AG04450 (cell line): ENCODE data around the gene OARD1. TPM values are rescaled to one million over a fixed set of nuclear protein-coding genes. Genes with fewer than 3 reads are reported as not detected.
A peak's percentile ranks its signal among the peaks of the same experiment; 100 is the strongest.

ENCODE experiments used
- CTCF ChIA-PET: fragments of 300-600, 350-600 bp; formaldehyde crosslinking; extraction: SDS; loops from one replicate; lab custom pipeline; 2022; ENCODE audit warnings: antibody characterized with exemption, inconsistent platforms; lab: Charles Lee
- POLR2A ChIA-PET: fragments of 350-600 bp; formaldehyde crosslinking; extraction: SDS; loops from one replicate; lab custom pipeline; 2021; ENCODE audit warnings: antibody characterized with exemption, inconsistent platforms; lab: Yijun Ruan, JAX
- DNase-seq: peaks from one replicate; pipeline ENCODE4 v3.0.0-alpha.2; 2011; ENCODE audit warnings: low read depth, low spot score
- H3K27ac ChIP-seq: one replicate; pipeline ENCODE4 v1.5.1; 2012; ENCODE audit warnings: low read depth, low read length, control low read depth
- H3K27me3 ChIP-seq: one replicate; pipeline ENCODE4 v1.6.0; 2012; ENCODE audit warnings: low read length; ENCODE audit not compliant: control insufficient read depth, insufficient read depth
- H3K4me3 ChIP-seq: 2 replicates; pipeline ENCODE4 v1.5.1; 2011; ENCODE audit warnings: mild to moderate bottlenecking, low read depth, low read length, control low read depth
- H3K9me3 ChIP-seq: 2 replicates; pipeline ENCODE4 v1.5.1; 2012; ENCODE audit warnings: low read length; ENCODE audit not compliant: control insufficient read depth, insufficient read depth
- polyA plus RNA-seq: library from polyadenylated mRNA; depleted of rRNA; stranded (reverse); fragments of >200 nt; gene quantifications from 2 replicates; pipeline ENCODE4 v1.2.3, GENCODE V29; 2011
- TF ChIP-seq, protein P1 (sequence below): IDR thresholded peaks from 2 replicates; pipeline ENCODE4 v1.5.1; 2011; ENCODE audit warnings: low read depth, low read length, control low read depth, inconsistent platforms

Gene OARD1
- polyA plus RNA-seq, 1 experiment = 10.0 TPM

DNA sequence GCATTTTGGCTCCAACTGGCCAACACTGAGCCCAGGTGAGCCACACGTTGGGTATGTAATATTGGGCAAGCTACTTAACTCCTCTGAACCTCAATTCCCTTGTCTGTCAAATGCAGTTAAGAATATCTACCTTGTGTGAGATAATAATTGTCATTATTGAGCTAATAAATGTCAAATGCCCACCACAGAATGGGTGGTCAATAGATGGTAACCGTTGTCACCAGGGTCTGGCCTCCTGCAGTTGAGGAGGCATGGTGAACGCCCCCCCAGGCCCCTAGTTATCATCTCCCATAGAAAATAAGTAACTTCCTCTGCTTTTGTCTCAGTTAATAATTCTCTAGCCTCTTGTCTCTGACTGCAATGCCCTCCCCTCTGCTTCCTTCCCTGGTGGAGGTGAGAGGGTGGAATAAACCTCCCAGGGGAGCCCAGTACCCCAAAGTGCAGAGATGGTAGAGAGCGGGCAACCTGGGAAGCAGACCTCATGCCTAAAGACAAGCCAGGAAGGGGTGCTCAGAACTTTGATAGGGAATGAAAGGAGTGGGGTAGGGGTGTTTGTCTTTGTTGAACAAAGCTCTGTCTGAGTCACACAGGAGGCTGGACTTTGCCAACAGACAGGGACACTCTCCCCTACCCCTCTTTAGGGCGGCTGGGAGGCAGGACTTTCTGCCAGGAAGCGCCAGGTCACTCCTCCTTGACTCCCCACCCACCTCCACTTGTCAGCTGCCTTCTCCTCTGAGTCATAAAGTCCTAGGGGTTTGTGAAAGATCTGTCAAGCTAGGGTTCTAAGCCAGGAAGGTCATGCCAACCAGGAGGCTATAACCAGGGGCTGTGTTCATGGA is 31.8 kb downstream of the OARD1 start:
- no peak for DNase-seq
- Histone ChIP-seq H3K27ac (no peak overlapping the region), H3K4me3 (no peak overlapping the region), H3K27me3 (peaks cover 20% of the 10 kb centered on the region), H3K9me3 (no peaks in the 10 kb centered on the region)
- CTCF ChIA-PET = interaction anchor here (0.7 to 6.2 kb wide), 13 partner anchors 12 to 1059 kb away, joined by 3 to 51 read pairs (median 3); no protein-coding TSS in a partner anchor
- POLR2A ChIA-PET = no interaction called here
- TF ChIP-seq, protein P1, sequence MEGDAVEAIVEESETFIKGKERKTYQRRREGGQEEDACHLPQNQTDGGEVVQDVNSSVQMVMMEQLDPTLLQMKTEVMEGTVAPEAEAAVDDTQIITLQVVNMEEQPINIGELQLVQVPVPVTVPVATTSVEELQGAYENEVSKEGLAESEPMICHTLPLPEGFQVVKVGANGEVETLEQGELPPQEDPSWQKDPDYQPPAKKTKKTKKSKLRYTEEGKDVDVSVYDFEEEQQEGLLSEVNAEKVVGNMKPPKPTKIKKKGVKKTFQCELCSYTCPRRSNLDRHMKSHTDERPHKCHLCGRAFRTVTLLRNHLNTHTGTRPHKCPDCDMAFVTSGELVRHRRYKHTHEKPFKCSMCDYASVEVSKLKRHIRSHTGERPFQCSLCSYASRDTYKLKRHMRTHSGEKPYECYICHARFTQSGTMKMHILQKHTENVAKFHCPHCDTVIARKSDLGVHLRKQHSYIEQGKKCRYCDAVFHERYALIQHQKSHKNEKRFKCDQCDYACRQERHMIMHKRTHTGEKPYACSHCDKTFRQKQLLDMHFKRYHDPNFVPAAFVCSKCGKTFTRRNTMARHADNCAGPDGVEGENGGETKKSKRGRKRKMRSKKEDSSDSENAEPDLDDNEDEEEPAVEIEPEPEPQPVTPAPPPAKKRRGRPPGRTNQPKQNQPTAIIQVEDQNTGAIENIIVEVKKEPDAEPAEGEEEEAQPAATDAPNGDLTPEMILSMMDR = no peak

DNA sequence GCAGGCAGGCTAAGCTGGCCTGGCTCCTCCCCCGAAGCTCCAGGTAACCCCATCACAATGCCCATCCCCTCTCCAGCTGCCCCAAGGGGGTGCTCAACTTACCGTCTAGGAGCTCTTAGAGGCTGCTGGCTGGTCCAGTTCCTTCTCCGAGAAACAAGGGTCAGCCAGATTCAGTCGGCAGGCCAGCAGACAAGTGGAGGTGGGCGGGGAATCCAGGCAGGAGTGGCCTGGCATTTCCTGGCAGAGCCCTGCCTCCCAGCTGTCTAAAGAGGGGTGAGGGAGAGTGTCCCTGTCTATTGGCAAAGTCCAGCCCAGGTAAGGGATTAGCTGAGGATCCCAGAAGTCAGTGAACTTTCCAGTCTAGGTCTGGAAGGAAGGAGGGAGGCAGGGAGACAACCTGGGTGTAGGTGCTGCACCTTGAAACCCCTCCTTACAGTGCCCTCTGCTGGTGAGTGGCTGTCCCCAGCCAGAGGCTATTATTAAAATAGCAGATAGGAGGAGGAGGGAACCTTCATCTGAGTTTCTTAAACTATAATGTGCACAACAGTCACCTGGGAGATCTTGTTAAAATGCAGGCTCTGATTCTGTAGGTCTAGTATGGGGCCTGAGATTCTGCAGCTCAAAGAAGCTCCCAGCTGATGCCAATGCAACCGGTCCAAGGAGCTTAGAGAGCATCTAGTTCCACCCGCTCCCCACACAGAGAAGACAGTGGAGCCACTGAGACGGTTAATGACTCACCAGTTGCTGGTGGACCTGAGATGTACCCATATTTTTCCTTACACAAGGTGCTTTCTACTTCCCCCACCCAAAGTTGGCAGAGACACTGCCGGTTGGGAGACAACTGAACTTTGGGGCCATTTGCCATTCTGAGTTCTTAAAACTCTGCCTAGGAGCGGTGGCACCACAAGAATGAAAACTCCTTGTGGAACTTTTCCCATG is 32.8 kb downstream of the OARD1 start, which contains the start of gene UNC5CL:
Gene UNC5CL (minus strand): TSS at position 162 of the 939 bp plus-strand sequence. CDS start 4,147 bp downstream, outside the sequence.
- ChIA-PET CTCF (interaction anchor here (0.8 to 6.2 kb wide), 11 partner anchors 11 to 1058 kb away, joined by 3 to 51 read pairs (median 4); no protein-coding TSS in a partner anchor), POLR2A (no interaction called here)
- peaks cover 21% of the 10 kb centered on the region for H3K27me3 ChIP-seq
- H3K4me3 ChIP-seq = no peak within 1 kb of the TSS
- DNase-seq = no peak
- TF ChIP-seq, protein P1 = peak; percentile 67
- no peaks in the 10 kb centered on the region for H3K9me3 ChIP-seq
- H3K27ac ChIP-seq = no peak within 1 kb of the TSS

DNA sequence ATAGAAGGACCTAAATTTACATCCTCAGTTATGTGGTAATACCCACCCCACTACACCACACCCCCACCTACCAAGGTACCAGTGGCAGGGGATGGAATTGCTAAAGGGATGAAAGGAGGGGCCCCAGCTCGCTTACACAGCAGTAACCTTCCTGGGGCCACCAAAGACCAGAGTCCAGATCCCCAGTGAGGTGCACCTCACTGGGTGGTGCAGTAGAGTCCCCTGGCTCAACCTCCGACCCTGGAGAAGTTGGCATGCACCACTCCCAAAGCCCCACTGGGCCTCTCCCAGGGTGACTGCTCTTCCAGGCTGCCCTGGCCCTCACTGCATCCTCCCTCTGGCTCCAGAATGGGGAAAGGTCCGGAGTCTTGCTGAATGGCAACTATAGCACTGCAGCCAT is 34.0 kb downstream of the OARD1 start:
- ChIA-PET POLR2A (no interaction called here), CTCF (interaction anchor here (6.2 kb wide), 1 partner anchor 10 kb away, joined by 51 read pairs; no protein-coding TSS in a partner anchor)
- H3K4me3 ChIP-seq = no peak overlapping the region
- no peak overlapping the region for H3K27ac ChIP-seq
- no peak for DNase-seq
- H3K9me3 ChIP-seq = no peaks in the 10 kb centered on the region
- TF ChIP-seq, protein P1 = no peak
- peaks cover 19% of the 10 kb centered on the region for H3K27me3 ChIP-seq

DNA sequence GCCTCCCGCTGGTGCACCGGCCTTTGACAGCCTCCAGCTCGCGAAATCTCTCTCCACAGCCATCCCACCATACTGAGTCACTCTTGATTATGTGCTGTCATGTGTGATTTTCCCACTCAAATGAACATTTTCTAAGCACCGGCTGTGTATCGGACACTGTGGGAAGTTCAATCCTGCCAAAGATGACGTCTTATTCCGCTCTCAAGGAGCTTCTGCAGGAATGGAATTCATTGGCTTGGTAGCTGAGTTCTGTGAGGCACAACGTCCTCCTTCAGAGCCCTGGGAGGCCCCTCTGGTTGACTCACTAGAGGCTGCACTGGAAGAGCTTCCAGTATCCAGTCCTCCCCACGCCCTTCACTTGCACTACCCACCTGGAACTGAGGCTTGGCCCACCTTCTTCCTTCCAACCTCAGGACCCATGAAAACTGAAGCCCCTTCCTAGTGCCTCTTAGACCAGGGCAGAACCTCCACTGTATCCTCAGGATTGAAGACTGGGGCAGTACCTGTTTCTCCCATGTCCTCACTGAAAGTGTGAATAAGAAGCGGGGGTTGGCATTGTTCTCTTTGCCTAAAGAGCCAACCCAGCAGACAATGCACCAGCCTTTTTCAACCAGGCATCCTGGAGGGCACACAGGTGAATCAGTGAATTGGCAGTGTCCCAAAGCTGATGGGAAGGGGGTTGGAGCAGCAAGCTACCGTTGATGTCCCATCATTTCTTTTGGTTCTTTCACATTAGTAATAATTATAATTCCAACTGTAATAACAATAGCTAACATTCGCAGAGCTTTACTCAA is 34.9 kb downstream of the OARD1 start:
- peaks cover 19% of the 10 kb centered on the region for H3K27me3 ChIP-seq
- TF ChIP-seq, protein P1 = no peak
- no peak overlapping the region for H3K27ac ChIP-seq
- POLR2A ChIA-PET = no interaction called here
- CTCF ChIA-PET = interaction anchor here (0.7 to 6.2 kb wide), 6 partner anchors 9 to 77 kb away, joined by 3 to 51 read pairs (median 3); no protein-coding TSS in a partner anchor
- H3K4me3 ChIP-seq = no peak overlapping the region
- DNase-seq = no peak
- H3K9me3 ChIP-seq = no peaks in the 10 kb centered on the region; the same call in 1 of the 2 replicates
